OCI-LY1 (cell line): ENCODE data around the gene DYNC1H1.

Experiments
- EZH2 ChIP-seq: fragments of 200-600 bp; sonication (generic), shearing (Covaris generic); IDR thresholded peaks from 2 replicates; pipeline ENCODE4 v1.8.0; 2017; ENCODE audit warnings: borderline replicate concordance, mixed run types, mild to moderate bottlenecking, antibody characterized with exemption, low read length, moderate library complexity, mixed read lengths
- TF ChIP-seq, protein P1 (sequence below): fragments of 200-600 bp; sonication (generic), shearing (Covaris generic); IDR thresholded peaks from 2 replicates; pipeline ENCODE4 v1.5.1; 2017; ENCODE audit warnings: mild to moderate bottlenecking, antibody characterized with exemption, low read length, moderate library complexity, mixed read lengths

DNA sequence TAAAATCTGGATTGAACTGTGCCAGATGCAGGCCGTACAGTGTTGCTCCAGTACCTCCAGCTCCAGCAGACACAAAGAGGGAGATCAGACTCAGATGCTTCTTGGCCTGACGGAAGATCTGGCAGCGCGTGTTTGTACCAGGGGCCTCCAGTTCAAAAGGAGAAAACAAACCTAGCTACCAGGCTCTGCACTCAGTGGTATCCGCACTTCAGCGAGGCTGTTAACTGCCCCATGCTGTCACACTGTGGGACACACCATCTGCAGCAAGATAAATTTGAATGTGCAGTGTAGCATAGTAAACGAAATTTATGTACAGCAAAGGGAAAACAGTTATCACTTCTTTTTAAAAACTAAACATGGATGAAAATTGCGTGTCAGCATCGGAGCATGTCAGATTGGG is 5.1 kb downstream of the DYNC1H1 start:
- TF ChIP-seq, protein P1, sequence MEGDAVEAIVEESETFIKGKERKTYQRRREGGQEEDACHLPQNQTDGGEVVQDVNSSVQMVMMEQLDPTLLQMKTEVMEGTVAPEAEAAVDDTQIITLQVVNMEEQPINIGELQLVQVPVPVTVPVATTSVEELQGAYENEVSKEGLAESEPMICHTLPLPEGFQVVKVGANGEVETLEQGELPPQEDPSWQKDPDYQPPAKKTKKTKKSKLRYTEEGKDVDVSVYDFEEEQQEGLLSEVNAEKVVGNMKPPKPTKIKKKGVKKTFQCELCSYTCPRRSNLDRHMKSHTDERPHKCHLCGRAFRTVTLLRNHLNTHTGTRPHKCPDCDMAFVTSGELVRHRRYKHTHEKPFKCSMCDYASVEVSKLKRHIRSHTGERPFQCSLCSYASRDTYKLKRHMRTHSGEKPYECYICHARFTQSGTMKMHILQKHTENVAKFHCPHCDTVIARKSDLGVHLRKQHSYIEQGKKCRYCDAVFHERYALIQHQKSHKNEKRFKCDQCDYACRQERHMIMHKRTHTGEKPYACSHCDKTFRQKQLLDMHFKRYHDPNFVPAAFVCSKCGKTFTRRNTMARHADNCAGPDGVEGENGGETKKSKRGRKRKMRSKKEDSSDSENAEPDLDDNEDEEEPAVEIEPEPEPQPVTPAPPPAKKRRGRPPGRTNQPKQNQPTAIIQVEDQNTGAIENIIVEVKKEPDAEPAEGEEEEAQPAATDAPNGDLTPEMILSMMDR, result no peak
- no peak for TF ChIP-seq EZH2
